OCI-LY7 (cell line): ENCODE results near the gene TMEM269.

Experiments
- CTCF ChIP-seq: fragments of 200-600 bp; sonication (generic); conservative IDR thresholded peaks from 2 replicates; pipeline ENCODE4 v1.5.1; 2014; ENCODE audit warnings: mild to moderate bottlenecking, antibody characterized with exemption, low read length, moderate library complexity, mixed read lengths
- EZH2phosphoT487 ChIP-seq: fragments of 200-600 bp; sonication (generic); IDR thresholded peaks from 2 replicates; pipeline ENCODE4 v1.6.1; 2018; ENCODE audit warnings: low read depth, borderline replicate concordance, mild to moderate bottlenecking, mixed run types, antibody characterized with exemption, low read length, moderate library complexity, mixed read lengths

- TF ChIP-seq CTCF = no peak
- TF ChIP-seq EZH2phosphoT487 = no peak
Measured at GRCh38 chr1:42797979-42798378, 13.2 kb downstream of the TMEM269 start.
